WTC11 (cell line): ENCODE measurements around the gene FES.

Experiments
- AFF4 ChIP-seq: sonication (generic); formaldehyde crosslinking; IDR thresholded peaks from 2 replicates; pipeline ENCODE4 v1.8.1; 2023; ENCODE audit warnings: mild to moderate bottlenecking, missing genetic modification reagents, borderline replicate concordance
- CBFB ChIP-seq: sonication (generic); formaldehyde crosslinking; IDR thresholded peaks from 2 replicates; pipeline ENCODE4 v1.8.1; 2022; ENCODE audit warnings: mild to moderate bottlenecking, low read depth, missing genetic modification reagents
- CTCF ChIP-seq: fragments of 200-600 bp; IDR thresholded peaks from 2 replicates; pipeline ENCODE4 v1.8.0; 2022; ENCODE audit warnings: antibody characterized with exemption
- E2F4 ChIP-seq: sonication (generic); formaldehyde crosslinking; IDR thresholded peaks from 2 replicates; pipeline ENCODE4 v1.8.1; 2022; ENCODE audit warnings: low read depth, mild to moderate bottlenecking, moderate library complexity, missing genetic modification reagents, borderline replicate concordance
- E2F5 ChIP-seq: sonication (generic); formaldehyde crosslinking; IDR thresholded peaks from 2 replicates; pipeline ENCODE4 v1.8.1; 2022; ENCODE audit warnings: mild to moderate bottlenecking, moderate library complexity, missing genetic modification reagents
- HMGA2 ChIP-seq: fragments of 250-450 bp; sonication (Bioruptor Pico); IDR thresholded peaks from 2 replicates; pipeline ENCODE4 v1.4.0; 2021; ENCODE audit warnings: mild to moderate bottlenecking, moderate library complexity
- MAX ChIP-seq: sonication (generic); formaldehyde crosslinking; IDR thresholded peaks from 2 replicates; pipeline ENCODE4 v1.8.0; 2022; ENCODE audit warnings: mild to moderate bottlenecking, missing genetic modification reagents
- PREB ChIP-seq: sonication (generic); formaldehyde crosslinking; IDR thresholded peaks from 2 replicates; pipeline ENCODE4 v1.8.1; 2022; ENCODE audit warnings: mild to moderate bottlenecking, missing genetic modification reagents, moderate library complexity, borderline replicate concordance
- ZBTB21 ChIP-seq: sonication (generic); formaldehyde crosslinking; IDR thresholded peaks from 2 replicates; pipeline ENCODE4 v1.8.1; 2023; ENCODE audit warnings: mild to moderate bottlenecking, missing genetic modification reagents, borderline replicate concordance
- ZBTB43 ChIP-seq: sonication (generic); formaldehyde crosslinking; IDR thresholded peaks from 2 replicates; pipeline ENCODE4 v1.8.1; 2023; ENCODE audit warnings: mild to moderate bottlenecking, missing genetic modification reagents
- ZNF121 ChIP-seq: sonication (generic); formaldehyde crosslinking; IDR thresholded peaks from 2 replicates; pipeline ENCODE4 v1.8.0; 2023; ENCODE audit warnings: missing genetic modification reagents
- ZNF281 ChIP-seq: sonication (generic); formaldehyde crosslinking; IDR thresholded peaks from 2 replicates; pipeline ENCODE4 v1.8.0; 2023; ENCODE audit warnings: mild to moderate bottlenecking, missing genetic modification reagents
- ZNF532 ChIP-seq: fragments of 250-450 bp; sonication (Bioruptor Pico); IDR thresholded peaks from 2 replicates; pipeline ENCODE4 v1.9.0; 2021; ENCODE audit warnings: mild to moderate bottlenecking, borderline replicate concordance
- ZSCAN18 ChIP-seq: fragments of 250-450 bp; sonication (Bioruptor Pico); IDR thresholded peaks from 2 replicates; pipeline ENCODE4 v2.1.2; 2022; ENCODE audit warnings: mild to moderate bottlenecking, moderate library complexity

- no peak for TF ChIP-seq CTCF
- TF ChIP-seq ZNF281: no peak
- TF ChIP-seq HMGA2 (CRISPR knock-in tag): no peak
- no peak for TF ChIP-seq E2F5 (CRISPR knock-in tag)
- TF ChIP-seq MAX: no peak
- no peak for TF ChIP-seq ZBTB43 (CRISPR knock-in tag)
- TF ChIP-seq E2F4 (CRISPR knock-in tag): no peak
- no peak for TF ChIP-seq PREB (CRISPR knock-in tag)
- no peak for TF ChIP-seq AFF4 (CRISPR knock-in tag)
- no peak for TF ChIP-seq ZBTB21 (CRISPR knock-in tag)
- peak; percentile 75; the same call in 1 of the 2 replicates for TF ChIP-seq ZNF121 (CRISPR knock-in tag)
- no peak for TF ChIP-seq CBFB (CRISPR knock-in tag)
- TF ChIP-seq ZSCAN18 (CRISPR knock-in tag): no peak
- no peak for TF ChIP-seq ZNF532 (CRISPR knock-in tag)
Measured at GRCh38 chr15:90869601-90870353, 14.5 kb upstream of the FES start.
